Spleen (tissue), 11 donors: ENCODE data around the gene NFATC1. TPM values are rescaled to one million over a fixed set of nuclear protein-coding genes. Genes with fewer than 3 reads are reported as not detected.
A peak's percentile ranks its signal among the peaks of the same experiment; 100 is the strongest.

Experiments used
- DNase-seq: peaks from one replicate; pipeline ENCODE4 v3.0.0-alpha.2; 2020
- H3K27ac ChIP-seq, 8 donors: fragments of 200-600 bp; sonication (generic) in 7 of 8; 1 replicate in 4 of 8; 2 replicates in 4 of 8; pipeline versions ENCODE4 v1.5.0 to v1.8.0; 2016 to 2021; ENCODE audit warnings: inconsistent platforms in 4 of 8, mild to moderate bottlenecking in 4 of 8, moderate library complexity in 1 of 8
- H3K27me3 ChIP-seq, 7 donors: fragments of 200-600 bp; sonication (generic) in 6 of 7; replicated peaks in 1 of 7; 1 replicate in 4 of 7; 2 replicates in 3 of 7; pipeline versions ENCODE4 v1.5.0 to v1.8.0; 2016 to 2021; ENCODE audit warnings: inconsistent platforms in 3 of 7, mild to moderate bottlenecking in 1 of 7
- H3K36me3 ChIP-seq, 6 donors: fragments of 200-600 bp; sonication (generic) in 5 of 6; 1 replicate in 4 of 6; 2 replicates in 2 of 6; pipeline versions ENCODE4 v1.5.0 to v1.8.0; 2016 to 2021; ENCODE audit warnings: inconsistent platforms in 2 of 6
- H3K4me1 ChIP-seq, 6 donors: fragments of 200-600 bp; sonication (generic) in 5 of 6; 1 replicate in 3 of 6; 2 replicates in 3 of 6; pipeline versions ENCODE4 v1.5.0 to v1.8.0; 2016 to 2021; ENCODE audit warnings: inconsistent platforms in 3 of 6
- H3K4me3 ChIP-seq, 8 donors: fragments of 200-600 bp; sonication (generic) in 7 of 8; 1 replicate in 4 of 8; 2 replicates in 4 of 8; pipeline versions ENCODE4 v1.5.0 to v1.8.0; 2016 to 2021; ENCODE audit warnings: inconsistent platforms in 4 of 8, mild to moderate bottlenecking in 4 of 8, moderate library complexity in 2 of 8
- H3K9me3 ChIP-seq, 8 donors: fragments of 200-600 bp; sonication (generic) in 7 of 8; 1 replicate in 4 of 8; 2 replicates in 4 of 8; pipeline versions ENCODE4 v1.5.0 to v1.8.0; 2016 to 2021; ENCODE audit warnings: inconsistent platforms in 4 of 8
- POLR2A ChIP-seq, 3 donors: fragments of 450-650 bp; IDR thresholded peaks; one replicate each; pipeline ENCODE4 v1.5.1; 2017; ENCODE audit warnings: antibody characterized with exemption in 3 of 3, mild to moderate bottlenecking in 1 of 3
- POLR2AphosphoS5 ChIP-seq, 3 donors: sonication (generic); formaldehyde crosslinking; IDR thresholded peaks; one replicate each; pipeline ENCODE4 v1.5.1; 2017; ENCODE audit warnings: antibody characterized with exemption in 3 of 3
- WGBS, 5 donors: extraction: QIAGEN DNeasy Blood & Tissue Kit in 3 of 5; methylation state at CpG; one replicate each; pipeline versions ENCODE4 v1.1.5 to v1.1.7; 2013 to 2018; 5-methylcytosine and 5-hydroxymethylcytosine counted together
- intact Hi-C: fragments of 100-400 bp; cut with DNase I; formaldehyde crosslinking; loops from one replicate; pipeline ENCODE4 v1.15.0; 2023; ENCODE audit warnings: low total_unique reads
- polyA plus RNA-seq, 3 donors: library from polyadenylated mRNA; stranded (reverse); fragments of 200-250 nt; gene quantifications; one replicate each; pipeline ENCODE4 v1.2.1, GENCODE V29; 2013
- total RNA-seq, 7 donors: library from RNA; depleted of rRNA in 3 of 7; stranded (reverse); fragments of >200 nt in 3 of 7; fragmentation: NEBNext Ultra II Directional in 4 of 7; extraction: Animal tissue kit (Norgen Biotek cat#: 25700) in 4 of 7; gene quantifications; one replicate each; pipeline versions ENCODE4 v1.1.0 to v1.2.1, GENCODE V29; 2016 to 2021
- TF ChIP-seq, protein P1 (sequence below), 11 experiments: fragments of 200-600 bp in 7 of 11; fragments of 450-650 bp in 4 of 11; sonication (generic) in 4 of 11; IDR thresholded peaks in 8 of 11; conservative IDR thresholded peaks in 3 of 11; 1 replicate in 7 of 11; 2 replicates in 4 of 11; pipeline versions ENCODE4 v1.4.0 to v1.8.0; 2016 to 2021; ENCODE audit warnings: antibody characterized with exemption in 11 of 11, inconsistent platforms in 4 of 11, mild to moderate bottlenecking in 1 of 11
- donor health status: healthy with polysubstance abuse.
- donor health status: DM: no; HTN: no; CAD: no; lungs with moderate emphysema.
- donor health status: DM: no; HTN: no; CAD: no.
- donor health status: Bipolar disorder and iron deficiency.
- donor health status: healthy.
- donor health status: DM: no; HTN: no; CAD: no.
- donor health status: DM: yes; HTN: yes; CAD: no.

Gene NFATC1
- total and polyA plus RNA-seq, 10 donors, result 20.7 to 64.9 (median 47.4) TPM

DNA sequence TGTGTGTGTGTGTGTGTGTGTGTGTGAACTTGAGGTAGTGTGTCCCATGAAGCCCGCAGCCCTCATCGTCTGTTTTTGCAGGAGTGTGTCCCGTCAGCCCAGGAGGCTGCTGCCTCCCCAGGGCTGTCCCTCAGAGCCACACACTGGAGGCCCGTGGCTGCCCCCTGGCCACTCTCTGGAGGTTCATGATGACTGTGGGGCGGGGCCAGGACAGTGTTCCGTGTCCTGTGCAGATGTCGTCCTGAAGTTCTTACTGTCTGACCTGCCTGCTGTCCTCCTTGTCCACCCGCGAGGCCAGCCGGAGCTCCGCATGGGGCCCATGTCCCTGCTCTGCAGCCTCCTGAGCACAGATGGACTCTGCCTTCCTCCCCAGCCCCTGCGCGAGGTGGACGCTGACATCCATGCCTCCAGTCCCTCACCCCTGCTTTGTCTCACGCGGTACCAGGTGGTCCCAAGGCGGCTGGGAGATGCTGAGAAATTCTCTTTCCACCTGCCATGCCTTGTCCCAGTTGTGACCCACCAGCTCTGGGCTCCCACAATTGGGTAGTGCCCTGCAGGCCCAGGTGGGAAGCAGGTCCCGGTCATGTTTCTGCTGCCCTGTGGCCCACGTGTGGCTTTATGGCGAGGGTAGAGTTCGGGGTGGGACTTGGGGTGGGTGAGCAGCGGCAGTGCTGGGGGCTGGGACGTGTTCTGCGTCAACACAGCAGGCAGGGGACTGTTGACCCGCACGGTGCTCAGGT is 92.8 kb downstream of the NFATC1 start:
- Histone ChIP-seq H3K9me3 (peaks cover 0 to 1% (median 0%) of the 10 kb centered on the region in 8 donors), H3K4me1 (peaks cover 0 to 13% (median 0%) of the 10 kb centered on the region in 6 donors), H3K27me3 (no peaks in the 10 kb centered on the region), H3K27ac (no peak overlapping the region), H3K4me3 (no peak overlapping the region), H3K36me3 (peaks cover 4 to 93% (median 53%) of the 10 kb centered on the region in 6 donors)
- intact Hi-C loops, result no loop called here
- DNase-seq, result peak; percentile 54
- TF ChIP-seq POLR2AphosphoS5 (IDR thresholded peaks at IDR 0.05), result no peak
- no peak for TF ChIP-seq POLR2A (IDR thresholded peaks at IDR 0.05)
- TF ChIP-seq, protein P1, sequence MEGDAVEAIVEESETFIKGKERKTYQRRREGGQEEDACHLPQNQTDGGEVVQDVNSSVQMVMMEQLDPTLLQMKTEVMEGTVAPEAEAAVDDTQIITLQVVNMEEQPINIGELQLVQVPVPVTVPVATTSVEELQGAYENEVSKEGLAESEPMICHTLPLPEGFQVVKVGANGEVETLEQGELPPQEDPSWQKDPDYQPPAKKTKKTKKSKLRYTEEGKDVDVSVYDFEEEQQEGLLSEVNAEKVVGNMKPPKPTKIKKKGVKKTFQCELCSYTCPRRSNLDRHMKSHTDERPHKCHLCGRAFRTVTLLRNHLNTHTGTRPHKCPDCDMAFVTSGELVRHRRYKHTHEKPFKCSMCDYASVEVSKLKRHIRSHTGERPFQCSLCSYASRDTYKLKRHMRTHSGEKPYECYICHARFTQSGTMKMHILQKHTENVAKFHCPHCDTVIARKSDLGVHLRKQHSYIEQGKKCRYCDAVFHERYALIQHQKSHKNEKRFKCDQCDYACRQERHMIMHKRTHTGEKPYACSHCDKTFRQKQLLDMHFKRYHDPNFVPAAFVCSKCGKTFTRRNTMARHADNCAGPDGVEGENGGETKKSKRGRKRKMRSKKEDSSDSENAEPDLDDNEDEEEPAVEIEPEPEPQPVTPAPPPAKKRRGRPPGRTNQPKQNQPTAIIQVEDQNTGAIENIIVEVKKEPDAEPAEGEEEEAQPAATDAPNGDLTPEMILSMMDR (IDR thresholded peaks at IDR 0.05 in 8 of 11, conservative IDR thresholded peaks at IDR 0.05 in 3 of 11), result no peak
- 93 to 97% (median 93%) methylated on average over 22 to 26 of the region's 26 CpGs for WGBS, 5 donors

DNA sequence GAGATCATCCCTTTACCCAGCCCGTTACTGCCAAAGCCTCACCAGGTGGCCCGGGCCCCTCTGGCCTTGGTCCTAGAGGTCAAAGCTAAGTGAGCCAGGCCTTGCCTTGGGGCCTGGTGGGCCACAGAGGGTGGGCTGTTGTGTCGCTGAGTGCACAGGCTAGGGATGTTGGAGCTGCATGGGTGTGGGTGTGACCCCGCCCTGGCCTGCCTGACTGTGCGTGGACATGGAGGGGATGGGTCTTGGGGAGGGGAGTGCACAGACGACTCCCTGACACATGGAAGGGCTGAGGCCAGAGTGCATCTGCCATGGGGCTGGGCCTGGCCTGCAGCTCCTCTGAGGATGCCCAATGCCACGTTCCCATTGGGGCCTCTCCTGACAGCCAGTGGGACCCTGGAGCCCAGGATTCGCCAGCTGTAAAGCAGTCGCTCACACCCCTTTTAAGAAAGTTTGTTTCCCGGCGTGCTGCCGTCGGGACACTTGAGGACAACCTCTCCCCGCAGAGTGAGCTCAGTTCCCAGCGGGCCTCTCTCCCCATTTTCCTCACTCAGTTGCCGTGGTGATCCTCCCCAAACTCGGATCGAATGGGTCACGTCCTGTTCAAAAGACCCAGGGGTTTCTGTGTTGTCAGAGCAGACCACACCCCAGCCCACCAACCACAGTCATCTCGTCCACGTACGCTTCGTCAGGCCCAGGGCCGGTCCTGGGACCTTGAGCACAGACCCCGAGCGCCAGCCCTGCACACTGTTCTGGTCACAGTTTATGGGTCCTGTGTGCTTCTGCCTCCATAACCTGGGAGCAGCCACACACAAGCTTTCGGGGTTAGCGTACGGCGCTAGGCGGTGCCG is 93.5 kb downstream of the NFATC1 start:
- WGBS, 5 donors, result 93 to 97% (median 94%) methylated on average over 22 to 32 of the region's 32 CpGs

DNA sequence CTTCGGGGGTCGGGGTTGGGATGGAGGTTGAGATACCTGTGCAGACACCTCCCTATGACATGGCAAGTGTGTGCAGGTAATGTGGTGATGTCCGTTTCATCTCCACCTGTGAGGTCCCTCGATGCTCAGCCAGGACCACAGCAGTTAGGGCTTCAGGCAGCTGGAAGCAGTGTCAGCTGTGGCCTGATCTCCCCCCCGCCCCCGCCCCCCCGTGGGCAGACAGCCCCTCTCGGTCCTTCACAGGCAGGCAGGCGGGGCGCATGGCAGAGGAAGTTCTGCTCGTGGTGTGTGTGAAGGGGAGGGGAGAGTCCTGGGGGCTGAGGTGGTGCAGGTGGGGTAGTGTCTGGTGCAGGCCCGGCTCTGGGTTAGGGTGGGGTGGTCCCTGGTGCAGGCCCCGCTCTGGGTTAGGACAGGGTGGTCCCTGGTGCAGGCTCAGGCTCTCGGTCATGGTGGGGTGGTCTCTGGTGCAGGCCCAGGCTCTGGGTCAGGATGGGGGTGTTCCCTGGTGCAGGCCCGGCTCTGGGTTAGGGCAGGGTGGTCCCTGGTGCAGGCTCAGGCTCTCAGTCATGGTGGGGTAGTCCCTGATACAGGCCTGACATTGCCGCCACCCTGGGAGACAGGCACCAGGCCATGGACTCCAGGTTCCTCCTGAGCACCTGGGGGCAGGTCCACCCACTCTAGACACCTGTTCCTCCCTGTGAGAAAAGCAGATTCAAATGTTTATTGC is 94.3 kb downstream of the NFATC1 start:
- intact Hi-C loops, result no loop called here

More for the DNA sequence above, 93.5 kb downstream of the NFATC1 start:
- Histone ChIP-seq H3K36me3 (peaks cover 4 to 97% (median 58%) of the 10 kb centered on the region in 6 donors), H3K27me3 (no peaks in the 10 kb centered on the region), H3K9me3 (peaks cover 0 to 8% (median 0%) of the 10 kb centered on the region in 8 donors), H3K27ac (no peak overlapping the region), H3K4me1 (peaks cover 0 to 13% (median 0%) of the 10 kb centered on the region in 6 donors), H3K4me3 (no peak overlapping the region)
- peak; percentile 68 for DNase-seq
- TF ChIP-seq POLR2AphosphoS5 (IDR thresholded peaks at IDR 0.05), result no peak
- intact Hi-C loops, result no loop called here

DNA sequence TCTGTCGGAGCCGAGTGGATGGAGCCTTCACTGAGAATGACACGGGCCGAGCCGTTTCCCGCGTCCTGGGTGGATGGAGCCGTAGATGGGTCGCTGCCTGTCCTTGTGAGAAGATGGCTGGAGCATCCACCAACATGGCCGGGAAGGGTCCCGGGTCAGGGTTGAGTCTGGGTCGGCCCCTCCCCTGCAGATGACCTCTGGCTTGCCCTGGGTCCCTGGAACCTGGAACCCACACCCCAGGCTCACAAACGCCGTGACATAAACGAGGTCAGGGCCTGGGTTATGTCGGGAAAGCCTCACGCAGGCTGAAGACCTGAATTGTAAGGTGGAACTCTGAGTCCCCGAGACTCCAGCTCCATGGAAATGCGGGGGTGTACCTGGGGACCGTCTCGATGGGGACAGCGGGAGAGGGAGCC is 94.9 kb downstream of the NFATC1 start:
- peak; percentile 67 for DNase-seq
- H3K4me1 ChIP-seq, result peaks cover 0 to 18% (median 1%) of the 10 kb centered on the region in 6 donors
- peaks cover 4 to 93% (median 47%) of the 10 kb centered on the region in 6 donors for H3K36me3 ChIP-seq

More for the DNA sequence above, 94.3 kb downstream of the NFATC1 start:
- peaks cover 0 to 8% (median 0%) of the 10 kb centered on the region in 8 donors for H3K9me3 ChIP-seq
- 51 to 73% (median 71%) methylated on average over 4 to 16 of the region's 16 CpGs for WGBS, 5 donors
- H3K4me1 ChIP-seq, result peaks cover 0 to 13% (median 0%) of the 10 kb centered on the region in 6 donors
- peaks cover 4 to 94% (median 52%) of the 10 kb centered on the region in 6 donors for H3K36me3 ChIP-seq
- no peak overlapping the region for H3K4me3 ChIP-seq
- no peaks in the 10 kb centered on the region for H3K27me3 ChIP-seq
- DNase-seq, result peak; percentile 58
- TF ChIP-seq, protein P1 (IDR thresholded peaks at IDR 0.05 in 8 of 11, conservative IDR thresholded peaks at IDR 0.05 in 3 of 11), result no peak
- TF ChIP-seq POLR2A (IDR thresholded peaks at IDR 0.05), result no peak
- TF ChIP-seq POLR2AphosphoS5 (IDR thresholded peaks at IDR 0.05), result no peak
- H3K27ac ChIP-seq, result no peak overlapping the region

More for the DNA sequence above, 94.9 kb downstream of the NFATC1 start:
- 86 to 94% (median 88%) methylated on average over 22 of the region's 22 CpGs for WGBS, 5 donors
- no peak overlapping the region for H3K4me3 ChIP-seq
- no peak overlapping the region for H3K27ac ChIP-seq
- TF ChIP-seq, protein P1 (IDR thresholded peaks at IDR 0.05 in 8 of 11, conservative IDR thresholded peaks at IDR 0.05 in 3 of 11), result no peak
- TF ChIP-seq POLR2A (IDR thresholded peaks at IDR 0.05), result no peak
- no peak for TF ChIP-seq POLR2AphosphoS5 (IDR thresholded peaks at IDR 0.05)
- intact Hi-C loops, result no loop called here
- H3K9me3 ChIP-seq, result peaks cover 0 to 8% (median 0%) of the 10 kb centered on the region in 8 donors
- H3K27me3 ChIP-seq, result no peaks in the 10 kb centered on the region
